GM19395 (cell line): ENCODE results near the gene LMTK3.
"Not testable (repeated sequence)": the region's sequence is repeated elsewhere in the genome, so short reads cannot be mapped to it uniquely, and the experiment has no call there.

Source experiments
- ATAC-seq: cut with Tn5 transposase; IDR thresholded peaks from one replicate; pipeline ENCODE4 v1.9.1; 2021; ENCODE audit warnings: mild to moderate bottlenecking, moderate library complexity; ENCODE audit not compliant: unreplicated experiment

LMTK3 gene

DNA sequence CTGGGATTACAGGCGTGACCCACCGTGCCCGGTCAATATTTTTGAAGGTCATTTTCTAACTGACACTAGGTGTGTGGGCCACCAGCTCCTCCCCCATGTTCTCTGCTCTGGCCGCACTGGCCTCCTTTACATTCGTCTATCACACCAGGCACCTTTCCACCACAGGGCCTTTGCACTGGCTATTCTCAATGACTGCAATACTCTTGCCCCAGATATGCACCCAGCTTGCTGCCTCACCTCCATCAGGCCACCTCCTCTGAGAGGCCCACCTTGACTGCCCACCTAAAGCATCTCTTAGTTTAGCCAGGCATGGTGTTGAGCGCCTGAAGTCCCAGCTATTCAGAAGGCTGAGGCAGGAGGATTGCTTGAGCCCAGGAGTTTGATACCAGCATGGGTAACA lies 30.2 kb upstream of the LMTK3 start:
- ATAC-seq, result no peak

GRCh38 chr19:48540110-48540509 lies 28.5 kb upstream of the LMTK3 start:
- ATAC-seq, result no peak

DNA sequence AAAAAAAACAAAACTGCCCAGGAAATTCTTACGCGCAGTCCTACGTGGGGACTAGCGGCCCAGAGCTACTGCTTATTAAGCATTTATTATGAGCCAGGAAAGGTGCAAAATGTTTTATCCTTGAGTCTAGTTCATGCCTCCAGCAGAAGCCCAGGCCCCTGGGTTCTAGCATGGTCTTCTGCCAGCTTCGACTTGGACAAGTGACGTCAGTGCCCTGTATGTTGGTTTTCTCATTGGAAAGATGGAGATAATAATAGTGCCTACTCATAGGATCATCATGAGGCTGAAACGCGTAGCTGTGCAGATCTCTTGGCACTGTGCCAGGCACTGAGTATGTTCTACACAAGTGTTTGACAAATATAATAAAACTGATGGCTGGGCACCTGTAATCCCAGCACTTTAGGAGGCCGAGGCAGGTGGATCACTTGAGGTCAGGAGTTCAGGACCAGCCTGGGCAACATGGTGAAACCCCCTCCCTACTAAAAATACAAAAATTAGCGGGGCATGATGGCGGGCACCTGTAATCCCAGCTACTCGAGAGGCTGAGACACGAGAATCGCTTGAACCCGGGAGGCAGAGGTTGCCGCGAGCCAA lies 28.0 kb upstream of the LMTK3 start:
- ATAC-seq, result no peak

DNA sequence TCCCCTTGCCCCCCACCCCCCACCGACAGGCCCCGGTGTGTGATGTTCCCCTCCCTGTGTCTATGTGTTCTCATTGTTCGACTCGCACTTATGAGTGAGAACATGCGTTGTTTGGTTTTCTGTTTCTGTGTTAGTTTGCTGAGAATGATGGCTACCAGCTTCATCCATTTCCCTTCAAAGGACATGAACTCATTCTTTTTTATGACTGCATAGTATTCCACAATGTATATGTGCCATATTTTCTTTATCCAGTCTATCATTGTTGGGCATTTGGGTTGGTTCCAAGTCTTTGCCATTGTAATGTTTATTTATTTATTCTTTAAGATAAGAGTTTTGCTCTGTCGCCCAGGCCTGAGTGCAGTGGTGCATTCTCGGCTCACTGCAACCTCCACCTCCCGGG lies 26.4 kb upstream of the LMTK3 start:
- not testable (repeated sequence) for ATAC-seq

- ATAC-seq, result no peak
Measured at GRCh38 chr19:48537541-48537940, 25.9 kb upstream of the LMTK3 start.

DNA sequence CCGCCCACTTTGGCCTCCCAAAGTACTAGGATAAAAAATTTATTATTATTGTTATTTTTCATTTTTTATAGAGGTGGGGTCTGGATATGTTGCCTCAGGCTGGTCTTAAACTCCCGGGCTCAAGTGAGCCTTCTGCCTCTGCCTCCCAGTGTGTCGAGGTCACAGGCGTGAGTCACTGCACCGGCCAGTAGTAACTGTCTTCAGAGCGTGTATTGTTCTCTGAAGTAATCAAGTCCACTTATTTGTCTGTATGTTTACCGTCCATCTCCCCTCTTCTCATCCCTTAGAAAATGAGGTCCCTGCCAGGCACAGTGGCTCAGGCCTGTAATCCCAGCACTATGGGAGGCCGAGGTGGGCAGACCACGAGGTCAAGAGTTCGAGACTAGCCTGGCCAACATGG lies 22.1 kb upstream of the LMTK3 start:
- no peak for ATAC-seq

DNA sequence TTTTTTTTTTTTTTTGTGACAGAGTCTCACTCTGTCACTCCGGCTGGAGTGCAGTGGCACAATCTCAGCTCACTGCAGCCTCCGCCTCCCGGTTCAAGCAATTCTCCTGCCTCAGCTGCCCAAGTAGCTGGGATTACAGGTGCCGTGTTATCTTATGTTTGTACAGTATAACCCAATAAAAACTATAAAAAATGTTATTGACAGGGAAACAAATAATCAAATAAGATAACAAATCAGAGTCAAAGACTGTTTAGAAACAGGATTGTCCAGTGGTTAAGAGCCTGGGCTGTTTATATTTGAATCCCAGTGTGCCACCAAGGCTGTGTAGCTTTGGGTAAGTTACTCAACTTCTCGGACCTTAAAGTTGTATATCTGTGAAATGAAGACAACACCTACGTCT lies 19.1 kb upstream of the LMTK3 start:
- ATAC-seq, result no peak

DNA sequence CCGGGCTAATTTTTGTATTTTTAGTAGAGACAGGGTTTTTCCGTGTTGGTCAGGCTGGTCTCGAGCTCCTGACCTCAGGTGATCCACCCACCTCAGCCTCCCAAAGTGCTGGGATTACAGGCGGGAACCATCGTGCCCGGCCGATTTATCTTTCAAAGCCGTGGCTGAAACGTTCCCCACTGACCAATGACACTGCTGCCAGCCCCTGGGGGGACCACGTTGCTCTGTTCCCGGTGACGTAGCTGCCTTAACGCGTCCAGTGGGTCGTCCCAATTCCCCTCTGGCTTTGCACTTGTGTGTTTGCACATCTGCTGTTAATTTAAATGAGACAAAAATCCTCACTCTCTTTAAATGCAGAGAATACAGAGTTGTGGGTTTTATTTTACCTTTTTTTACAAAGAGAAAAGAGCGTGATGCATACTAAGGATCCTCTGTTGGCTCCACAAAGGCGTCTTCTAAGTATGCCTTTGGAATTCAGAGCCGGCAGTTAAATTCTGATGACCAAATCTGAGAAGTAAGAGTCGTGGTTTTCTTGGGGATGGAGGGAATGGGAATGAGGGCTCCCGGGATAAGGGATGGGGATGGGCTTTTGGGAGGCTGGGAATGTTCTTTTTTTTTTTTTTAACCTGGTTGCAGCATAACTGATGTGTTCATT lies 18.6 kb upstream of the LMTK3 start:
- ATAC-seq, result no peak

DNA sequence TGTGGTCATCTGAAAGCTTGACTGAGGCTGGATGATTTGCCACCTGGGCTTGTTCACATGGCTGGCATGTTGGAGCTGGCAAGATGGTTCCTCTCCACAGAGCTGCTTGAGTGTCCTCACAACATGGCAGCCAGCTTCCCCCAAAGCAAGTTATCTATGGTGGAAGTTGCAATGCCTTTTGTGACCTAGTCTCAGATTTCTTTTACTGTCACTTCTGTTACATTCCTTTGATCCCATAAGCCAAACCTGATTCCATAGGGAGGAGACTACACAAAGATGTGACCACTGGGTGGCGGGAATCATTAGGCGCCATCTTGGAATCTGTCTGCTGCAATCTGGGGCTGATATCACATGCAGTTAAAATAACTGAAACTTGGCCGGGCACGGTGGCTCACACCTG lies 17.5 kb upstream of the LMTK3 start:
- ATAC-seq, result no peak

DNA sequence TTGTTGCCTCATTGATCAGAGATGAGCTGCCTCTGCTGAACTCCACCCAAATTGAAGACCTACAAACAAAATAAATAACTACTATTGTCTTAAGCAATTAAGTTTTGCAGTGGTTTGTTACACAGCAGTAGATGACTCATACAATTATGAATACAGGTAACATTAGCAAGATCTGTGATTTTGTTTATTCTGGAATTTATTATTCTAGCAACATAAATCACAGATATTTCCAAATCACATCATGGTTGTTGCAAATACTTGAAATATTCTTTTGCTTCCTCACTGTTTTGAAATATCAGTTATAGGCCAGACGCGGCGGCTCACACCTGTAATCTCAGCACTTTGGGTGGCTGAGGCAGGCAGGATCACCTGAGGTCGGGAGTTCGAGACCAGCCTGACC lies 13.1 kb upstream of the LMTK3 start:
- ATAC-seq, result no peak

- no peak for ATAC-seq
Measured at GRCh38 chr19:48524221-48524620, 12.6 kb upstream of the LMTK3 start.

GRCh38 chr19:48520134-48520533 lies 8.5 kb upstream of the LMTK3 start:
- no peak for ATAC-seq

- not testable (repeated sequence) for ATAC-seq
Measured at GRCh38 chr19:48519426-48519825, 7.8 kb upstream of the LMTK3 start.

- no peak for ATAC-seq
Measured at GRCh38 chr19:48518207-48518606, 6.6 kb upstream of the LMTK3 start.

- no peak for ATAC-seq
Measured at GRCh38 chr19:48516536-48516935, 4.9 kb upstream of the LMTK3 start.

DNA sequence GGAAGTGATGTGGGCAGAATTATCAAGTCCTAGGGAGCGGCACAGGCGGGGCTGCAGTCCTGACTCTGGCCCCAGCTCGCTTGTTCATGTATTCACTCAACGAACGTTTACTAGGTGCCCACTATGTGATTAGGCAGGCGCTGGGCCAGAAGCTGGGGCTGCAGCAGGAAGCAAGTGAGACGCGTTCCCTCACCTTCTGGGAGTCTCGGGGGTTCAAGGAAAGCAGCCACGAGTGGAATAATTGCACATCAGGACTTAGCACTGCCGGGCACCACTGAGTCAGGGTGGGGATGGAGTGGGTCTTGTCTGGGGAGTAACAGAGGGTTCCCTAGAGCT lies 2.5 kb upstream of the LMTK3 start:
- ATAC-seq, result no peak

- peak; percentile 61 for ATAC-seq
Measured at GRCh38 chr19:48513289-48514122, 1.9 kb upstream of the LMTK3 start.

GRCh38 chr19:48512504-48513288 lies 1.1 kb upstream of the LMTK3 start:
- no peak for ATAC-seq

DNA sequence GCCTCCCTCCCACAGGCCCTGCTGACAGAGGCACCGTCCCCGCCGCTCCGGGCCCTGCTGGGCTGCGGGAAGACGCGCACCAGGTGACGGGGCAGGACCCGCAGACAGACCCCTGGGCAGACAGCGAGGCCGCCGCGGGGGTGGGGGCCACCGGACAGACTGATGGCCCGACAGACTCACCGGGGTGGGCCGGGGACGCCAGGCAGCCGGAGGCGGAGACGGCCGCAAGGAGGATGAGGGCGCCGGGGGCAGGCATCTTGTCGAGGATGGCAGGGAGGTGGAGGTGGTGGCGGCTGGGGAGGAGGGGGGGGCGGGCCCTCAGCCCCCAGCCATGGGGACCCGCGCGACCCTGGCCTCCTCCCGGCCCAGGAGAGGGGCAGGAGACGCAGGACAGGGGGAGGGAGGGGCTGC lies 309 bp downstream of the LMTK3 start:
- no peak for ATAC-seq

GRCh38 chr19:48510421-48511268 lies 990 bp downstream of the LMTK3 start:
- no peak for ATAC-seq
